ENCODE results near the gene DCBLD2.

- no peak for TF ChIP-seq CTCF (IDR thresholded peaks at IDR 0.05)
- no peak for TF ChIP-seq POLR2A (IDR thresholded peaks at IDR 0.05)
Measured at GRCh38 chr3:98824256-98824655, 77.2 kb downstream of the DCBLD2 start.

All from suprapubic skin (tissue), 3 donors.